ENCODE results near the gene CHD9NB.

The CHD9NB gene

GRCh38 chr16:53035176-53035942 is 17.3 kb downstream of the CHD9NB start:
- TF ChIP-seq CTCF (IDR thresholded peaks at IDR 0.05; ENCODE audit: low read depth, low read length): no peak
- no peak for DNase-seq
- H3K9me3 ChIP-seq (ENCODE audit: severe bottlenecking): no peaks in the 10 kb centered on the region

GRCh38 chr16:53034306-53034705 is 18.4 kb downstream of the CHD9NB start:
- Histone ChIP-seq H3K9me3 (ENCODE audit: severe bottlenecking) (no peaks in the 10 kb centered on the region), H3K36me3 (no peaks in the 10 kb centered on the region), H3K4me3 (ENCODE audit: low read depth, low read length) (no peak overlapping the region), H3K27ac (no peak overlapping the region), H3K27me3 (ENCODE audit: insufficient read depth, low read depth, severe bottlenecking) (no peaks in the 10 kb centered on the region)
- no peak for TF ChIP-seq CTCF (IDR thresholded peaks at IDR 0.05; ENCODE audit: low read depth, low read length)
- DNase-seq: no peak

More at GRCh38 chr16:53035176-53035942, 17.3 kb downstream of the CHD9NB start:
- Histone ChIP-seq H3K4me3 (ENCODE audit: low read depth, low read length) (no peak overlapping the region), H3K36me3 (no peaks in the 10 kb centered on the region), H3K27me3 (ENCODE audit: insufficient read depth, low read depth, severe bottlenecking) (no peaks in the 10 kb centered on the region), H3K27ac (no peak overlapping the region)

GRCh38 chr16:53031323-53031942 is 21.3 kb downstream of the CHD9NB start:
- DNase-seq: no peak
- H3K36me3 ChIP-seq: no peaks in the 10 kb centered on the region
- H3K9me3 ChIP-seq (ENCODE audit: severe bottlenecking): no peaks in the 10 kb centered on the region
- H3K27me3 ChIP-seq (ENCODE audit: insufficient read depth, low read depth, severe bottlenecking): no peaks in the 10 kb centered on the region
- H3K27ac ChIP-seq: no peak overlapping the region
- no peak overlapping the region for H3K4me3 ChIP-seq (ENCODE audit: low read depth, low read length)
- TF ChIP-seq CTCF (IDR thresholded peaks at IDR 0.05; ENCODE audit: low read depth, low read length): no peak

GRCh38 chr16:53029971-53030370 is 22.7 kb downstream of the CHD9NB start:
- H3K27ac ChIP-seq: no peak overlapping the region
- no peaks in the 10 kb centered on the region for H3K9me3 ChIP-seq (ENCODE audit: severe bottlenecking)
- no peaks in the 10 kb centered on the region for H3K27me3 ChIP-seq (ENCODE audit: insufficient read depth, low read depth, severe bottlenecking)
- no peak for TF ChIP-seq CTCF (IDR thresholded peaks at IDR 0.05; ENCODE audit: low read depth, low read length)
- no peak for DNase-seq
- no peaks in the 10 kb centered on the region for H3K36me3 ChIP-seq
- H3K4me3 ChIP-seq (ENCODE audit: low read depth, low read length): no peak overlapping the region

GRCh38 chr16:53024045-53024444 is 28.7 kb downstream of the CHD9NB start:
- no peak for DNase-seq
- H3K9me3 ChIP-seq (ENCODE audit: severe bottlenecking): no peaks in the 10 kb centered on the region
- no peak overlapping the region for H3K27ac ChIP-seq
- no peak overlapping the region for H3K4me3 ChIP-seq (ENCODE audit: low read depth, low read length)
- no peaks in the 10 kb centered on the region for H3K27me3 ChIP-seq (ENCODE audit: insufficient read depth, low read depth, severe bottlenecking)
- no peaks in the 10 kb centered on the region for H3K36me3 ChIP-seq
- TF ChIP-seq CTCF (IDR thresholded peaks at IDR 0.05; ENCODE audit: low read depth, low read length): no peak
